SK-N-SH treated with all-trans-retinoic acid at 6 μM for 48 hours (cell line): ENCODE measurements around the gene NOTCH3.

Experiments used
- ARNTL ChIP-seq: fragments of 450-650 bp; formaldehyde crosslinking; IDR thresholded peaks from 2 replicates; pipeline ENCODE4 v1.5.0; 2020; ENCODE audit warnings: low read depth, mild to moderate bottlenecking, moderate library complexity, borderline replicate concordance
- ESRRG ChIP-seq: fragments of 250-450 bp; sonication (Bioruptor Pico); IDR thresholded peaks from 2 replicates; pipeline ENCODE4 v1.6.1; 2021; ENCODE audit warnings: mild to moderate bottlenecking
- OSR1 ChIP-seq: fragments of 250-450 bp; sonication (Bioruptor Pico); IDR thresholded peaks from 2 replicates; pipeline ENCODE4 v1.8.0; 2022; ENCODE audit warnings: moderate library complexity, mild to moderate bottlenecking, inconsistent platforms
- PATZ1 ChIP-seq: fragments of 250-450 bp; sonication (Bioruptor Pico); IDR thresholded peaks from 2 replicates; pipeline ENCODE4 v1.8.0; 2020; ENCODE audit warnings: mild to moderate bottlenecking, moderate library complexity, borderline replicate concordance
- PPARA ChIP-seq: fragments of 250-450 bp; sonication (Bioruptor Pico); IDR thresholded peaks from 2 replicates; pipeline ENCODE4 v1.5.0; 2020; ENCODE audit warnings: mild to moderate bottlenecking, borderline replicate concordance
- SNAI2 ChIP-seq: fragments of 250-450 bp; sonication (Bioruptor Pico); IDR thresholded peaks from 2 replicates; pipeline ENCODE4 v1.5.0; 2020; ENCODE audit warnings: mild to moderate bottlenecking, moderate library complexity
- TCF4 ChIP-seq: fragments of 250-450 bp; sonication (Bioruptor Pico); IDR thresholded peaks from 2 replicates; pipeline ENCODE4 v1.8.0; 2021; ENCODE audit warnings: mild to moderate bottlenecking, moderate library complexity, borderline replicate concordance
- TSHZ2 ChIP-seq: fragments of 250-450 bp; sonication (Bioruptor Pico); IDR thresholded peaks from 2 replicates; pipeline ENCODE4 v1.5.0; 2020; ENCODE audit warnings: mild to moderate bottlenecking, moderate library complexity
- ZC3H10 ChIP-seq: fragments of 250-450 bp; sonication (Bioruptor Pico); IDR thresholded peaks from 2 replicates; pipeline ENCODE4 v1.5.1; 2021; ENCODE audit warnings: mild to moderate bottlenecking, moderate library complexity
- ZFP3 ChIP-seq: fragments of 250-450 bp; sonication (Bioruptor Pico); IDR thresholded peaks from 2 replicates; pipeline ENCODE4 v1.5.0; 2020; ENCODE audit warnings: mild to moderate bottlenecking, moderate library complexity
- ZFP30 ChIP-seq: fragments of 450-650 bp; formaldehyde crosslinking; IDR thresholded peaks from 2 replicates; pipeline ENCODE4 v1.5.0; 2022; ENCODE audit warnings: mild to moderate bottlenecking, moderate library complexity

- TF ChIP-seq ZFP3 (CRISPR knock-in tag): no peak
- TF ChIP-seq ARNTL: no peak
- no peak for TF ChIP-seq TSHZ2 (CRISPR knock-in tag)
- TF ChIP-seq SNAI2: no peak
- TF ChIP-seq ZC3H10 (CRISPR knock-in tag): no peak
- TF ChIP-seq ZFP30: no peak
- TF ChIP-seq PPARA: no peak
- TF ChIP-seq OSR1 (CRISPR knock-in tag): no peak
- no peak for TF ChIP-seq PATZ1 (CRISPR knock-in tag)
- no peak for TF ChIP-seq ESRRG (CRISPR knock-in tag)
- TF ChIP-seq TCF4 (CRISPR knock-in tag): no peak
Observed at GRCh38 chr19:15241259-15241910, 40.6 kb upstream of the NOTCH3 start.
